GM23338 (cell line): Measurements from ENCODE around the gene PHYKPL. TPM values are rescaled to one million over a fixed set of nuclear protein-coding genes. Genes with fewer than 3 reads are reported as not detected.

ENCODE experiments used
- ATAC-seq: fragments of 200-7000 bp; cut with Tn5 transposase; 3 replicates; pipeline ENCODE4 v1.9.1; 2020
- DNase-seq: peaks from one replicate; pipeline ENCODE4 v3.0.0-alpha.2; 2015; ENCODE audit warnings: low spot score
- H2AFZ ChIP-seq: fragments of 200-600 bp; sonication (generic); 2 replicates; pipeline ENCODE4 v1.8.0; 2016; ENCODE audit warnings: antibody characterized with exemption, mild to moderate bottlenecking, moderate library complexity
- H3F3A ChIP-seq: fragments of 200-600 bp; sonication (generic); replicated peaks from 2 replicates; pipeline ENCODE4 v1.8.0; 2017; ENCODE audit warnings: antibody characterized with exemption, mixed run types, low read depth
- H3K27ac ChIP-seq: fragments of 200-600 bp; sonication (generic); 2 replicates; pipeline ENCODE4 v1.6.1; 2016; ENCODE audit warnings: low read depth
- H3K27me3 ChIP-seq: fragments of 200-600 bp; sonication (generic); 2 replicates; pipeline ENCODE4 v1.8.0; 2016; ENCODE audit warnings: mild to moderate bottlenecking, mixed run types, moderate library complexity; ENCODE audit not compliant: insufficient read depth
- H3K36me3 ChIP-seq: fragments of 200-600 bp; sonication (generic); 2 replicates; pipeline ENCODE4 v1.8.0; 2016; ENCODE audit warnings: mild to moderate bottlenecking; ENCODE audit not compliant: insufficient read depth
- H3K4me1 ChIP-seq: fragments of 200-600 bp; sonication (generic); 2 replicates; pipeline ENCODE4 v1.8.0; 2016; ENCODE audit warnings: mild to moderate bottlenecking, moderate library complexity; ENCODE audit not compliant: insufficient read depth
- H3K4me2 ChIP-seq: fragments of 200-600 bp; sonication (generic); 2 replicates; pipeline ENCODE4 v1.7.1; 2017; ENCODE audit warnings: mixed run types
- H3K4me3 ChIP-seq: fragments of 200-600 bp; sonication (generic); 2 replicates; pipeline ENCODE4 v1.6.1; 2016; ENCODE audit warnings: mixed run types
- H3K79me2 ChIP-seq: fragments of 200-600 bp; sonication (generic); replicated peaks from 2 replicates; pipeline ENCODE4 v1.8.0; 2017; ENCODE audit warnings: mild to moderate bottlenecking; ENCODE audit not compliant: insufficient read depth
- H3K9me2 ChIP-seq: fragments of 200-600 bp; sonication (generic); 2 replicates; pipeline ENCODE4 v1.8.0; 2017; ENCODE audit not compliant: insufficient read depth
- H4K20me1 ChIP-seq: fragments of 200-600 bp; sonication (generic); replicated peaks from 2 replicates; pipeline ENCODE4 v1.8.0; 2017; ENCODE audit warnings: mild to moderate bottlenecking; ENCODE audit not compliant: insufficient read depth
- H3K27ac Mint-ChIP-seq: 2 replicates; pipeline ENCODE4 v1.8.0; 2020; ENCODE audit warnings: inconsistent platforms, mild to moderate bottlenecking, moderate library complexity, mixed read lengths
- H3K27me3 Mint-ChIP-seq: 3 replicates; pipeline ENCODE4 v1.8.0; 2022; ENCODE audit warnings: low read depth, mild to moderate bottlenecking, moderate library complexity, mixed read lengths, inconsistent platforms; ENCODE audit not compliant: insufficient read depth, poor library complexity
- H3K36me3 Mint-ChIP-seq: 3 replicates; pipeline ENCODE4 v1.8.0; 2021; ENCODE audit warnings: low read depth, mild to moderate bottlenecking, inconsistent platforms, moderate library complexity, mixed read lengths
- H3K4me1 Mint-ChIP-seq: 3 replicates; pipeline ENCODE4 v1.8.0; 2020; ENCODE audit warnings: mild to moderate bottlenecking, inconsistent platforms, mixed read lengths
- H3K4me3 Mint-ChIP-seq: 3 replicates; pipeline ENCODE4 v1.8.0; 2021; ENCODE audit warnings: moderate library complexity, mild to moderate bottlenecking, inconsistent platforms, mixed read lengths
- H3K9me3 Mint-ChIP-seq: 3 replicates; pipeline ENCODE4 v1.8.0; 2020; ENCODE audit warnings: moderate library complexity, mild to moderate bottlenecking, inconsistent platforms, mixed read lengths
- CREB1 ChIP-seq: fragments of 250-450 bp; sonication (Bioruptor Pico); IDR thresholded peaks from 2 replicates; pipeline ENCODE4 v1.5.0; 2020; ENCODE audit warnings: low read depth, mild to moderate bottlenecking, moderate library complexity
- EZH2phosphoT487 ChIP-seq: fragments of 200-600 bp; sonication (generic); IDR thresholded peaks from one replicate; pipeline ENCODE4 v1.8.1; 2018; ENCODE audit warnings: antibody characterized with exemption; ENCODE audit not compliant: unreplicated experiment
- NANOG ChIP-seq: IDR thresholded peaks from 2 replicates; pipeline ENCODE4 v1.6.1; 2016; ENCODE audit warnings: antibody characterized with exemption, borderline replicate concordance
- POLR2AphosphoS5 ChIP-seq: IDR thresholded peaks from 2 replicates; pipeline ENCODE4 v1.6.1; 2016; ENCODE audit warnings: antibody characterized with exemption, low read depth
- STAT1 ChIP-seq: IDR thresholded peaks from one replicate; pipeline ENCODE4 v1.6.1; 2016; ENCODE audit warnings: antibody characterized with exemption; ENCODE audit not compliant: unreplicated experiment
- ZNF331 ChIP-seq: fragments of 250-450 bp; sonication (Bioruptor Pico); IDR thresholded peaks from 2 replicates; pipeline ENCODE4 v1.5.0; 2020; ENCODE audit warnings: low read depth, mild to moderate bottlenecking, moderate library complexity
- polyA plus RNA-seq: library from polyadenylated mRNA; unstranded; fragments of >200 nt; fragmentation: Nextera tagmentation; extraction: Ambion mirVana; gene quantifications from 2 replicates; pipeline ENCODE4 v1.2.1, GENCODE V29; 2016
- total RNA-seq: library from RNA; depleted of rRNA; stranded (reverse); fragments of >200 nt; shearing (Covaris generic); gene quantifications from 2 replicates; pipeline ENCODE4 v1.2.3, GENCODE V29; 2014
- TF ChIP-seq, protein P1 (sequence below): fragments of 250-450 bp; sonication (Bioruptor Pico); IDR thresholded peaks from 2 replicates; pipeline ENCODE4 v1.5.0; 2020; ENCODE audit warnings: mild to moderate bottlenecking, moderate library complexity
- TF ChIP-seq, protein P2 (sequence below): IDR thresholded peaks from one replicate; pipeline ENCODE4 v1.6.1; 2018; ENCODE audit warnings: antibody characterized with exemption; ENCODE audit not compliant: unreplicated experiment
- TF ChIP-seq, protein P3 (sequence below), 2 experiments: fragments of 200-600 bp in 1 of 2; sonication (generic) in 1 of 2; conservative IDR thresholded peaks; 2 replicates each; pipeline versions ENCODE4 v1.5.1 to v1.6.1; 2016 to 2017; ENCODE audit warnings: antibody characterized with exemption in 2 of 2, low read depth in 2 of 2, mild to moderate bottlenecking in 2 of 2, moderate library complexity in 1 of 2

Gene PHYKPL
- total and polyA plus RNA-seq, 2 experiments from 2014 or later, result 15.9 to 20.8 TPM

DNA sequence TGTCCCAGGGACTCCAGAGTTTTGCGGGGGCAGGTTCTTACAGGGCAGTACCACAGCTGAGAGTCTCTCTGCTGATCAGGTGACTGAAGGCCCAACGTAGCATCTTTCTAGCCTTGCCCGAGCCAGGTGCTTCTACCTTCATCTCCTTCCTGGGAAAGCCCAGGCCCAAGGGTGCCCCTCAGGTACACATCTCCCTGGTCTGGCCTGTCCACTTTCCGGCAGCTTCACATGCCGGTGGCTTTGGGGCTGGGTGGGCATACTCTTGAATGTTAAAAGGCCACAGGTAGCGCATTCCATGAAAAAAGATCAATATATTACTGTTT is 5.7 kb upstream of the PHYKPL start:
- Histone ChIP-seq H4K20me1 (no peaks in the 10 kb centered on the region), H3K4me3 (no peak overlapping the region), H3K27me3 (no peaks in the 10 kb centered on the region), H3K9me2 (no peaks in the 10 kb centered on the region), H3K4me1 (no peaks in the 10 kb centered on the region; the same call in 1 of the 2 replicates), H3K79me2 (no peaks in the 10 kb centered on the region), H3K36me3 (no peaks in the 10 kb centered on the region), H2AFZ (no peak overlapping the region), H3F3A (peaks cover 4% of the 10 kb centered on the region; the same call in 1 of the 2 replicates), H3K4me2 (no peak overlapping the region), H3K27ac (no peak overlapping the region)
- Mint-ChIP-seq H3K9me3 (no peaks in the 10 kb centered on the region; the same call in 2 of the 3 replicates), H3K4me1 (peaks cover 12% of the 10 kb centered on the region), H3K27ac (no peak overlapping the region), H3K4me3 (no peak overlapping the region), H3K27me3 (peaks cover 30% of the 10 kb centered on the region), H3K36me3 (no peaks in the 10 kb centered on the region; the same call in 2 of the 3 replicates)
- TF ChIP-seq NANOG, result no peak
- no peak for TF ChIP-seq EZH2phosphoT487
- TF ChIP-seq POLR2AphosphoS5, result no peak
- TF ChIP-seq, protein P1, sequence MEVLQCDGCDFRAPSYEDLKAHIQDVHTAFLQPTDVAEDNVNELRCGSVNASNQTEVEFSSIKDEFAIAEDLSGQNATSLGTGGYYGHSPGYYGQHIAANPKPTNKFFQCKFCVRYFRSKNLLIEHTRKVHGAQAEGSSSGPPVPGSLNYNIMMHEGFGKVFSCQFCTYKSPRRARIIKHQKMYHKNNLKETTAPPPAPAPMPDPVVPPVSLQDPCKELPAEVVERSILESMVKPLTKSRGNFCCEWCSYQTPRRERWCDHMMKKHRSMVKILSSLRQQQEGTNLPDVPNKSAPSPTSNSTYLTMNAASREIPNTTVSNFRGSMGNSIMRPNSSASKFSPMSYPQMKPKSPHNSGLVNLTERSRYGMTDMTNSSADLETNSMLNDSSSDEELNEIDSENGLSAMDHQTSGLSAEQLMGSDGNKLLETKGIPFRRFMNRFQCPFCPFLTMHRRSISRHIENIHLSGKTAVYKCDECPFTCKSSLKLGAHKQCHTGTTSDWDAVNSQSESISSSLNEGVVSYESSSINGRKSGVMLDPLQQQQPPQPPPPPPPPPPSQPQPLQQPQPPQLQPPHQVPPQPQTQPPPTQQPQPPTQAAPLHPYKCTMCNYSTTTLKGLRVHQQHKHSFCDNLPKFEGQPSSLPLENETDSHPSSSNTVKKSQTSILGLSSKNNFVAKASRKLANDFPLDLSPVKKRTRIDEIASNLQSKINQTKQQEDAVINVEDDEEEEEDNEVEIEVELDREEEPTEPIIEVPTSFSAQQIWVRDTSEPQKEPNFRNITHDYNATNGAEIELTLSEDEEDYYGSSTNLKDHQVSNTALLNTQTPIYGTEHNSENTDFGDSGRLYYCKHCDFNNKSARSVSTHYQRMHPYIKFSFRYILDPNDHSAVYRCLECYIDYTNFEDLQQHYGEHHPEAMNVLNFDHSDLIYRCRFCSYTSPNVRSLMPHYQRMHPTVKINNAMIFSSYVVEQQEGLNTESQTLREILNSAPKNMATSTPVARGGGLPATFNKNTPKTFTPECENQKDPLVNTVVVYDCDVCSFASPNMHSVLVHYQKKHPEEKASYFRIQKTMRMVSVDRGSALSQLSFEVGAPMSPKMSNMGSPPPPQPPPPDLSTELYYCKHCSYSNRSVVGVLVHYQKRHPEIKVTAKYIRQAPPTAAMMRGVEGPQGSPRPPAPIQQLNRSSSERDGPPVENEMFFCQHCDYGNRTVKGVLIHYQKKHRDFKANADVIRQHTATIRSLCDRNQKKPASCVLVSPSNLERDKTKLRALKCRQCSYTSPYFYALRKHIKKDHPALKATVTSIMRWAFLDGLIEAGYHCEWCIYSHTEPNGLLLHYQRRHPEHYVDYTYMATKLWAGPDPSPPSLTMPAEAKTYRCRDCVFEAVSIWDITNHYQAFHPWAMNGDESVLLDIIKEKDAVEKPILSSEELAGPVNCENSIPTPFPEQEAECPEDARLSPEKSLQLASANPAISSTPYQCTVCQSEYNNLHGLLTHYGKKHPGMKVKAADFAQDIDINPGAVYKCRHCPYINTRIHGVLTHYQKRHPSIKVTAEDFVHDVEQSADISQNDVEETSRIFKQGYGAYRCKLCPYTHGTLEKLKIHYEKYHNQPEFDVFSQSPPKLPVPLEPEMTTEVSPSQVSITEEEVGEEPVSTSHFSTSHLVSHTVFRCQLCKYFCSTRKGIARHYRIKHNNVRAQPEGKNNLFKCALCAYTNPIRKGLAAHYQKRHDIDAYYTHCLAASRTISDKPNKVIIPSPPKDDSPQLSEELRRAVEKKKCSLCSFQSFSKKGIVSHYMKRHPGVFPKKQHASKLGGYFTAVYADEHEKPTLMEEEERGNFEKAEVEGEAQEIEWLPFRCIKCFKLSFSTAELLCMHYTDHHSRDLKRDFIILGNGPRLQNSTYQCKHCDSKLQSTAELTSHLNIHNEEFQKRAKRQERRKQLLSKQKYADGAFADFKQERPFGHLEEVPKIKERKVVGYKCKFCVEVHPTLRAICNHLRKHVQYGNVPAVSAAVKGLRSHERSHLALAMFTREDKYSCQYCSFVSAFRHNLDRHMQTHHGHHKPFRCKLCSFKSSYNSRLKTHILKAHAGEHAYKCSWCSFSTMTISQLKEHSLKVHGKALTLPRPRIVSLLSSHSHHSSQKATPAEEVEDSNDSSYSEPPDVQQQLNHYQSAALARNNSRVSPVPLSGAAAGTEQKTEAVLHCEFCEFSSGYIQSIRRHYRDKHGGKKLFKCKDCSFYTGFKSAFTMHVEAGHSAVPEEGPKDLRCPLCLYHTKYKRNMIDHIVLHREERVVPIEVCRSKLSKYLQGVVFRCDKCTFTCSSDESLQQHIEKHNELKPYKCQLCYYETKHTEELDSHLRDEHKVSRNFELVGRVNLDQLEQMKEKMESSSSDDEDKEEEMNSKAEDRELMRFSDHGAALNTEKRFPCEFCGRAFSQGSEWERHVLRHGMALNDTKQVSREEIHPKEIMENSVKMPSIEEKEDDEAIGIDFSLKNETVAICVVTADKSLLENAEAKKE (CRISPR knock-in tag), result no peak
- no peak for TF ChIP-seq STAT1
- TF ChIP-seq, protein P2, sequence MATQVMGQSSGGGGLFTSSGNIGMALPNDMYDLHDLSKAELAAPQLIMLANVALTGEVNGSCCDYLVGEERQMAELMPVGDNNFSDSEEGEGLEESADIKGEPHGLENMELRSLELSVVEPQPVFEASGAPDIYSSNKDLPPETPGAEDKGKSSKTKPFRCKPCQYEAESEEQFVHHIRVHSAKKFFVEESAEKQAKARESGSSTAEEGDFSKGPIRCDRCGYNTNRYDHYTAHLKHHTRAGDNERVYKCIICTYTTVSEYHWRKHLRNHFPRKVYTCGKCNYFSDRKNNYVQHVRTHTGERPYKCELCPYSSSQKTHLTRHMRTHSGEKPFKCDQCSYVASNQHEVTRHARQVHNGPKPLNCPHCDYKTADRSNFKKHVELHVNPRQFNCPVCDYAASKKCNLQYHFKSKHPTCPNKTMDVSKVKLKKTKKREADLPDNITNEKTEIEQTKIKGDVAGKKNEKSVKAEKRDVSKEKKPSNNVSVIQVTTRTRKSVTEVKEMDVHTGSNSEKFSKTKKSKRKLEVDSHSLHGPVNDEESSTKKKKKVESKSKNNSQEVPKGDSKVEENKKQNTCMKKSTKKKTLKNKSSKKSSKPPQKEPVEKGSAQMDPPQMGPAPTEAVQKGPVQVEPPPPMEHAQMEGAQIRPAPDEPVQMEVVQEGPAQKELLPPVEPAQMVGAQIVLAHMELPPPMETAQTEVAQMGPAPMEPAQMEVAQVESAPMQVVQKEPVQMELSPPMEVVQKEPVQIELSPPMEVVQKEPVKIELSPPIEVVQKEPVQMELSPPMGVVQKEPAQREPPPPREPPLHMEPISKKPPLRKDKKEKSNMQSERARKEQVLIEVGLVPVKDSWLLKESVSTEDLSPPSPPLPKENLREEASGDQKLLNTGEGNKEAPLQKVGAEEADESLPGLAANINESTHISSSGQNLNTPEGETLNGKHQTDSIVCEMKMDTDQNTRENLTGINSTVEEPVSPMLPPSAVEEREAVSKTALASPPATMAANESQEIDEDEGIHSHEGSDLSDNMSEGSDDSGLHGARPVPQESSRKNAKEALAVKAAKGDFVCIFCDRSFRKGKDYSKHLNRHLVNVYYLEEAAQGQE, result no peak
- TF ChIP-seq, protein P3, sequence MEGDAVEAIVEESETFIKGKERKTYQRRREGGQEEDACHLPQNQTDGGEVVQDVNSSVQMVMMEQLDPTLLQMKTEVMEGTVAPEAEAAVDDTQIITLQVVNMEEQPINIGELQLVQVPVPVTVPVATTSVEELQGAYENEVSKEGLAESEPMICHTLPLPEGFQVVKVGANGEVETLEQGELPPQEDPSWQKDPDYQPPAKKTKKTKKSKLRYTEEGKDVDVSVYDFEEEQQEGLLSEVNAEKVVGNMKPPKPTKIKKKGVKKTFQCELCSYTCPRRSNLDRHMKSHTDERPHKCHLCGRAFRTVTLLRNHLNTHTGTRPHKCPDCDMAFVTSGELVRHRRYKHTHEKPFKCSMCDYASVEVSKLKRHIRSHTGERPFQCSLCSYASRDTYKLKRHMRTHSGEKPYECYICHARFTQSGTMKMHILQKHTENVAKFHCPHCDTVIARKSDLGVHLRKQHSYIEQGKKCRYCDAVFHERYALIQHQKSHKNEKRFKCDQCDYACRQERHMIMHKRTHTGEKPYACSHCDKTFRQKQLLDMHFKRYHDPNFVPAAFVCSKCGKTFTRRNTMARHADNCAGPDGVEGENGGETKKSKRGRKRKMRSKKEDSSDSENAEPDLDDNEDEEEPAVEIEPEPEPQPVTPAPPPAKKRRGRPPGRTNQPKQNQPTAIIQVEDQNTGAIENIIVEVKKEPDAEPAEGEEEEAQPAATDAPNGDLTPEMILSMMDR (conservative IDR thresholded peaks at IDR 0.05; ENCODE audit: low read depth in 2 of 2), result no peak
- TF ChIP-seq ZNF331 (CRISPR knock-in tag), result no peak
- no peak for TF ChIP-seq CREB1 (CRISPR knock-in tag)
- ATAC-seq (no peak), DNase-seq (no peak)
